Heart left ventricle (tissue), 16 donors: ENCODE data around the gene RTEL1. TPM values are rescaled to one million over a fixed set of nuclear protein-coding genes. Genes with fewer than 3 reads are reported as not detected.
"Not testable (repeated sequence)": the region's sequence is repeated elsewhere in the genome, so short reads cannot be mapped to it uniquely, and the experiment has no call there.

ENCODE experiments used
- ATAC-seq, 4 donors: fragments of 200-7000 bp; cut with Tn5 transposase; one replicate each; pipeline ENCODE4 v1.9.1; 2020 to 2022; ENCODE audit warnings: moderate library complexity in 4 of 4, mild to moderate bottlenecking in 3 of 4, moderate number of reproducible peaks in 1 of 4
- DNase-seq, 5 donors: peaks; one replicate each; pipeline ENCODE4 v3.0.0-alpha.2; 2020
- H3K27ac ChIP-seq, 12 donors: fragments of 200-600 bp; sonication (generic) in 4 of 12; one replicate each; pipeline versions ENCODE4 v1.5.0 to v1.8.0; 2016 to 2022; ENCODE audit warnings: mild to moderate bottlenecking in 2 of 12
- H3K27me3 ChIP-seq, 9 donors: fragments of 200-600 bp; sonication (generic) in 2 of 9; one replicate each; pipeline versions ENCODE4 v1.5.1 to v1.8.0; 2016 to 2022; ENCODE audit warnings: mild to moderate bottlenecking in 3 of 9
- H3K36me3 ChIP-seq, 9 donors: fragments of 200-600 bp; sonication (generic) in 2 of 9; one replicate each; pipeline versions ENCODE4 v1.5.0 to v1.8.0; 2018 to 2022; ENCODE audit warnings: mild to moderate bottlenecking in 2 of 9
- H3K4me1 ChIP-seq, 12 donors: fragments of 200-600 bp; sonication (generic) in 4 of 12; one replicate each; pipeline versions ENCODE4 v1.5.0 to v1.8.0; 2016 to 2022; ENCODE audit warnings: mild to moderate bottlenecking in 3 of 12
- H3K4me3 ChIP-seq, 12 donors: fragments of 200-600 bp; sonication (generic) in 4 of 12; one replicate each; pipeline versions ENCODE4 v1.5.0 to v1.8.0; 2017 to 2022; ENCODE audit warnings: mild to moderate bottlenecking in 9 of 12, moderate library complexity in 4 of 12
- H3K9me3 ChIP-seq, 12 donors: fragments of 200-600 bp; sonication (generic) in 4 of 12; one replicate each; pipeline versions ENCODE4 v1.5.0 to v1.8.0; 2016 to 2022; ENCODE audit warnings: mild to moderate bottlenecking in 1 of 12
- CTCF ChIP-seq, 12 donors: fragments of 200-600 bp; sonication (generic) in 4 of 12; IDR thresholded peaks; one replicate each; pipeline versions ENCODE4 v1.5.0 to v1.8.0; 2018 to 2022; ENCODE audit warnings: antibody characterized with exemption in 12 of 12, mild to moderate bottlenecking in 5 of 12
- POLR2A ChIP-seq, 2 donors: fragments of 450-650 bp; IDR thresholded peaks; one replicate each; pipeline ENCODE4 v1.6.1; 2017; ENCODE audit warnings: antibody characterized with exemption in 2 of 2, mild to moderate bottlenecking in 2 of 2, moderate library complexity in 2 of 2
- WGBS, 4 donors: extraction: QIAGEN DNeasy Blood & Tissue Kit in 2 of 4; methylation state at CpG; one replicate each; pipeline versions ENCODE4 v1.1.5 to v1.1.7; 2013 to 2018; 5-methylcytosine and 5-hydroxymethylcytosine counted together
- intact Hi-C, 10 donors: fragments of 100-400 bp; cut with DNase I; formaldehyde crosslinking; loops; one replicate each; pipeline versions ENCODE4 v1.11.1 to v1.14.2; 2022
- polyA plus RNA-seq, 2 donors: library from polyadenylated mRNA; stranded (reverse); fragments of 200-250 nt; gene quantifications; one replicate each; pipeline ENCODE4 v1.2.3, GENCODE V29; 2013
- total RNA-seq, 9 donors: library from RNA; depleted of rRNA in 2 of 9; stranded (reverse); fragments of >200 nt in 2 of 9; fragmentation: NEBNext Ultra II Directional in 3 of 9; extraction: Animal tissue kit (Norgen Biotek cat#: 25700) in 3 of 9; gene quantifications; one replicate each; pipeline versions ENCODE4 v1.1.0 to v1.2.4, GENCODE V29; 2016 to 2023
- donor health status: ischemic (EF 13 %, LVEDD 7.1; RV severe dilation, severe dysfunction).
- donor health status: healthy with polysubstance abuse.
- donor health status: DM: no; HTN: yes; CAD: no.
- donor health status: DM: no; HTN: no; CAD: no.
- donor health status: ischemic (EF 25% LVEDD 6.9; RV normal size, moderate dysfunction).
- donor health status: ischemic (EF 25% LVEDD 5.7; RV mildly dilated, moderate dysfunction).
- donor health status: healthy.
- donor health status: DM: yes; HTN: yes; CAD: no.
- donor health status: ischemic (EF 35%, LVEDD 5.7; RV mildly dilated, moderate dysfunction).
- donor health status: nonischemic (EF 11% LVEDD 7.7; RV severe dilation, severe dysfunction).
- donor health status: DM: yes; HTN: yes; CAD: no.
- donor health status: PGD.
- donor health status: ischemic (EF 29% LVEDD 5.4; RV normal size, mild dysfunction).
- donor health status: nonischemic (EF 23%, LVEDD 6.1; RV moderate dilation, normal function).

The RTEL1 gene
- total and polyA plus RNA-seq, 11 donors = 3.0 to 17.8 (median 9.6) TPM

GRCh38 chr20:63640086-63640485 lies 18.0 kb upstream of the RTEL1 start:
- peak overlapping the region in 11 of 12 donors; percentile 8 to 79 (median 46) for H3K4me3 ChIP-seq
- H3K4me1 ChIP-seq = peaks cover 0 to 55% (median 14%) of the 10 kb centered on the region in 12 donors
- H3K36me3 ChIP-seq = no peaks in the 10 kb centered on the region
- no peaks in the 10 kb centered on the region for H3K27me3 ChIP-seq
- ATAC-seq (peak in 1 of 4 donors; percentile 33), DNase-seq (peak in 1 of 5 donors; percentile 71)
- 27 to 73% (median 68%) methylated on average over 6 to 8 of the region's 8 CpGs for WGBS, 4 donors
- intact Hi-C loops = loop anchor here in 1 of 10 donors (2.0 kb wide), 1 partner anchor 13 kb away; the partner anchor contains the start of gene GMEB2
- peak overlapping the region; percentile 58 to 96 (median 82) for H3K27ac ChIP-seq
- H3K9me3 ChIP-seq = no peaks in the 10 kb centered on the region
- TF ChIP-seq POLR2A (IDR thresholded peaks at IDR 0.05) = no peak
- TF ChIP-seq CTCF (IDR thresholded peaks at IDR 0.05) = no peak

- whole genome bisulfite sequencing, 4 donors = 40 to 79% (median 54%) methylated on average over 2 to 17 of the region's 17 CpGs
- H3K36me3 ChIP-seq, DNase-seq, ATAC-seq, H3K27me3 ChIP-seq, H3K9me3 ChIP-seq: not testable (repeated sequence)
- intact Hi-C loops = loop anchor here in 1 of 10 donors (2.0 kb wide), 1 partner anchor 14 kb away; the partner anchor contains the start of gene GMEB2
- peaks cover 0 to 48% (median 14%) of the 10 kb centered on the region in 12 donors for H3K4me1 ChIP-seq
- H3K4me3 ChIP-seq = peak overlapping the region in 11 of 12 donors; percentile 8 to 79 (median 46)
- peak overlapping the region; percentile 58 to 96 (median 82) for H3K27ac ChIP-seq
Observed at GRCh38 chr20:63640686-63641085, 17.4 kb upstream of the RTEL1 start.

- intact Hi-C loops = loop anchor here in 1 of 10 donors (2.0 kb wide), 1 partner anchor 14 kb away; the partner anchor contains the start of gene GMEB2
- whole genome bisulfite sequencing, 4 donors = 4 to 33% (median 15%) methylated on average over 31 to 41 of the region's 47 CpGs
- H3K36me3 ChIP-seq = no peaks in the 10 kb centered on the region
- H3K4me3 ChIP-seq = peak overlapping the region; percentile 42 to 79 (median 66)
- H3K4me1 ChIP-seq = peaks cover 0 to 43% (median 14%) of the 10 kb centered on the region in 12 donors
- peak in 2 of 5 donors; percentile 57 to 78 for DNase-seq
- H3K27me3 ChIP-seq = no peaks in the 10 kb centered on the region
- TF ChIP-seq CTCF (IDR thresholded peaks at IDR 0.05) (no peak), POLR2A (IDR thresholded peaks at IDR 0.05) (peak in 1 of 2 donors; percentile 59)
- no peaks in the 10 kb centered on the region for H3K9me3 ChIP-seq
- ATAC-seq = peak in 3 of 4 donors; percentile 17 to 35 (median 24)
- H3K27ac ChIP-seq = peak overlapping the region; percentile 78 to 99 (median 90)
Observed at GRCh38 chr20:63641146-63641791, 16.8 kb upstream of the RTEL1 start.

GRCh38 chr20:63641792-63642523 lies 16.2 kb upstream of the RTEL1 start:
- H3K27ac ChIP-seq = peak overlapping the region; percentile 78 to 99 (median 90)
- intact Hi-C loops = loop anchor here in 1 of 10 donors (2.0 kb wide), 1 partner anchor 15 kb away; the partner anchor contains the start of gene GMEB2

More at GRCh38 chr20:63641792-63642523, 16.2 kb upstream of the RTEL1 start:
- H3K9me3 ChIP-seq = no peaks in the 10 kb centered on the region
- ATAC-seq (peak; percentile 72 to 89 (median 86)), DNase-seq (peak; percentile 87 to 95 (median 92))
- H3K27me3 ChIP-seq = no peaks in the 10 kb centered on the region
- 2 to 8% (median 5%) methylated on average over 5 to 86 of the region's 86 CpGs for WGBS, 4 donors
- no peaks in the 10 kb centered on the region for H3K36me3 ChIP-seq
- TF ChIP-seq CTCF (IDR thresholded peaks at IDR 0.05) = peak in 10 of 12 donors; percentile 5 to 53 (median 23)
- no peak for TF ChIP-seq POLR2A (IDR thresholded peaks at IDR 0.05)
- peak overlapping the region; percentile 43 to 79 (median 66) for H3K4me3 ChIP-seq
- H3K4me1 ChIP-seq = peaks cover 0 to 36% (median 14%) of the 10 kb centered on the region in 12 donors
